ENCODE results near the gene KCNH2. TPM values are rescaled to one million over a fixed set of nuclear protein-coding genes. Genes with fewer than 3 reads are reported as not detected.

The KCNH2 gene
- total and polyA plus RNA-seq, 2 of the 13 experiments (the other 11 are each of a cell fraction or from before 2014, with no cell fraction given) = 0.09 to 0.11 TPM

DNA sequence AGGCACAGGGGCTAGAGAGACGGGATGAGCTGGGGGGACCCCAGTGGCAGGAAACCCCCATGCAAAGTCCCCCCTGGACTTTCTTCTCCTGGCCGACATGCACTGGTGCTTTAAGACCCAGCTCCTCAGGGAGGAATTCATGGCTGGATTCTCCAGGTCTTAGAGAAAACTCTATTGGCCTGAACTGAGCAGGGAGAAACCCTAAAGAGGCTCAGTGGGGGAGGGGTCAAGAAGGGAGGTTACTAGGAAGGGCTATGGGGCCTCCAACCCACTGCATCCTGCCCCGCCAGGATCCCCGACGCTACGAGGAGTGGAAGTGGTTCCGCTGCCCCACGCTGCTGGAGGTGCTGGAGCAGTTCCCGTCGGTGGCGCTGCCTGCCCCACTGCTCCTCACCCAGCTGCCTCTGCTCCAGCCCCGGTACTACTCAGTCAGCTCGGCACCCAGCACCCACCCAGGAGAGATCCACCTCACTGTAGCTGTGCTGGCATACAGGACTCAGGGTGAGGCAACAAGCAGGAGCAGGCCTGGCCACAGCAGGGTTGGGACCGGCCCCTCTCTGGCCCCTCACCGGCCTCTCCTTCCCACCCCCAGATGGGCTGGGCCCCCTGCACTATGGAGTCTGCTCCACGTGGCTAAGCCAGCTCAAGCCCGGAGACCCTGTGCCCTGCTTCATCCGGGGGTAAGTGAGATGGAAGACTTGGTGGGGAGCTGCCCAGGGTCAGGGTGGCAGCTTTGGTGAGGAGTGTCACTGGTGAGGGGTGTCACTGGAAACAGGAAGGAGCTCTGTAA, 32.4 kb upstream of the KCNH2 start (continued):
- no peak for TF ChIP-seq RBAK (CRISPR knock-in tag; IDR thresholded peaks at IDR 0.05)
- TF ChIP-seq SMAD9 (CRISPR knock-in tag; IDR thresholded peaks at IDR 0.05) = no peak
- TF ChIP-seq TCF12 (IDR thresholded peaks at IDR 0.05) = no peak
- TF ChIP-seq TCF12 (CRISPR knock-in tag; IDR thresholded peaks at IDR 0.05) = no peak
- TF ChIP-seq, protein P1, sequence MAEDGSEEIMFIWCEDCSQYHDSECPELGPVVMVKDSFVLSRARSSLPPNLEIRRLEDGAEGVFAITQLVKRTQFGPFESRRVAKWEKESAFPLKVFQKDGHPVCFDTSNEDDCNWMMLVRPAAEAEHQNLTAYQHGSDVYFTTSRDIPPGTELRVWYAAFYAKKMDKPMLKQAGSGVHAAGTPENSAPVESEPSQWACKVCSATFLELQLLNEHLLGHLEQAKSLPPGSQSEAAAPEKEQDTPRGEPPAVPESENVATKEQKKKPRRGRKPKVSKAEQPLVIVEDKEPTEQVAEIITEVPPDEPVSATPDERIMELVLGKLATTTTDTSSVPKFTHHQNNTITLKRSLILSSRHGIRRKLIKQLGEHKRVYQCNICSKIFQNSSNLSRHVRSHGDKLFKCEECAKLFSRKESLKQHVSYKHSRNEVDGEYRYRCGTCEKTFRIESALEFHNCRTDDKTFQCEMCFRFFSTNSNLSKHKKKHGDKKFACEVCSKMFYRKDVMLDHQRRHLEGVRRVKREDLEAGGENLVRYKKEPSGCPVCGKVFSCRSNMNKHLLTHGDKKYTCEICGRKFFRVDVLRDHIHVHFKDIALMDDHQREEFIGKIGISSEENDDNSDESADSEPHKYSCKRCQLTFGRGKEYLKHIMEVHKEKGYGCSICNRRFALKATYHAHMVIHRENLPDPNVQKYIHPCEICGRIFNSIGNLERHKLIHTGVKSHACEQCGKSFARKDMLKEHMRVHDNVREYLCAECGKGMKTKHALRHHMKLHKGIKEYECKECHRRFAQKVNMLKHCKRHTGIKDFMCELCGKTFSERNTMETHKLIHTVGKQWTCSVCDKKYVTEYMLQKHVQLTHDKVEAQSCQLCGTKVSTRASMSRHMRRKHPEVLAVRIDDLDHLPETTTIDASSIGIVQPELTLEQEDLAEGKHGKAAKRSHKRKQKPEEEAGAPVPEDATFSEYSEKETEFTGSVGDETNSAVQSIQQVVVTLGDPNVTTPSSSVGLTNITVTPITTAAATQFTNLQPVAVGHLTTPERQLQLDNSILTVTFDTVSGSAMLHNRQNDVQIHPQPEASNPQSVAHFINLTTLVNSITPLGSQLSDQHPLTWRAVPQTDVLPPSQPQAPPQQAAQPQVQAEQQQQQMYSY (CRISPR knock-in tag; IDR thresholded peaks at IDR 0.05) = peak; percentile 97
- TF ChIP-seq ZNF563 (CRISPR knock-in tag; IDR thresholded peaks at IDR 0.05) = 0 out of 2 replicates have a peak, but pooled peaks have one; percentile 32
- TF ChIP-seq SP4 (CRISPR knock-in tag; IDR thresholded peaks at IDR 0.05) = peak; percentile 41; the same call in 1 of the 2 replicates
- TF ChIP-seq ZBTB42 (CRISPR knock-in tag; IDR thresholded peaks at IDR 0.05) = no peak
- TF ChIP-seq PAX8 (CRISPR knock-in tag; IDR thresholded peaks at IDR 0.05; ENCODE audit: borderline replicate concordance) = no peak
- TF ChIP-seq NR1H2 (CRISPR knock-in tag; IDR thresholded peaks at IDR 0.05; ENCODE audit: borderline replicate concordance, low read depth) = 0 out of 2 replicates have a peak, but pooled peaks have one; percentile 45
- peak; percentile 41; the same call in 1 of the 2 replicates for TF ChIP-seq GABPB1 (CRISPR knock-in tag; IDR thresholded peaks at IDR 0.05)
- TF ChIP-seq ZFP37 (CRISPR knock-in tag; IDR thresholded peaks at IDR 0.05; ENCODE audit: borderline replicate concordance) = no peak
- no peak for TF ChIP-seq ZNF776 (CRISPR knock-in tag; IDR thresholded peaks at IDR 0.05)
- TF ChIP-seq TEAD2 (CRISPR knock-in tag; IDR thresholded peaks at IDR 0.05) = no peak
- peak; percentile 47 for TF ChIP-seq HOXA3 (CRISPR knock-in tag; IDR thresholded peaks at IDR 0.05)
- TF ChIP-seq, protein P2, sequence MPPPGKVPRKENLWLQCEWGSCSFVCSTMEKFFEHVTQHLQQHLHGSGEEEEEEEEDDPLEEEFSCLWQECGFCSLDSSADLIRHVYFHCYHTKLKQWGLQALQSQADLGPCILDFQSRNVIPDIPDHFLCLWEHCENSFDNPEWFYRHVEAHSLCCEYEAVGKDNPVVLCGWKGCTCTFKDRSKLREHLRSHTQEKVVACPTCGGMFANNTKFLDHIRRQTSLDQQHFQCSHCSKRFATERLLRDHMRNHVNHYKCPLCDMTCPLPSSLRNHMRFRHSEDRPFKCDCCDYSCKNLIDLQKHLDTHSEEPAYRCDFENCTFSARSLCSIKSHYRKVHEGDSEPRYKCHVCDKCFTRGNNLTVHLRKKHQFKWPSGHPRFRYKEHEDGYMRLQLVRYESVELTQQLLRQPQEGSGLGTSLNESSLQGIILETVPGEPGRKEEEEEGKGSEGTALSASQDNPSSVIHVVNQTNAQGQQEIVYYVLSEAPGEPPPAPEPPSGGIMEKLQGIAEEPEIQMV (CRISPR knock-in tag; IDR thresholded peaks at IDR 0.05; ENCODE audit: low read depth) = peak; percentile 19; the same call in 1 of the 2 replicates
- TF ChIP-seq REPIN1 (CRISPR knock-in tag; IDR thresholded peaks at IDR 0.05; ENCODE audit: borderline replicate concordance, low read depth) = peak; percentile 19; the same call in 1 of the 2 replicates
- 0 out of 2 replicates have a peak, but pooled peaks have one; percentile 14 for TF ChIP-seq ARNTL (CRISPR knock-in tag; IDR thresholded peaks at IDR 0.05)
- TF ChIP-seq ZSCAN31 (CRISPR knock-in tag; IDR thresholded peaks at IDR 0.05; ENCODE audit: low read depth) = peak; percentile 9; the same call in 1 of the 2 replicates
- TF ChIP-seq KDM5B (CRISPR knock-in tag; IDR thresholded peaks at IDR 0.05; ENCODE audit: borderline replicate concordance) = 0 out of 2 replicates have a peak, but pooled peaks have one; percentile 19
- TF ChIP-seq, protein P3, sequence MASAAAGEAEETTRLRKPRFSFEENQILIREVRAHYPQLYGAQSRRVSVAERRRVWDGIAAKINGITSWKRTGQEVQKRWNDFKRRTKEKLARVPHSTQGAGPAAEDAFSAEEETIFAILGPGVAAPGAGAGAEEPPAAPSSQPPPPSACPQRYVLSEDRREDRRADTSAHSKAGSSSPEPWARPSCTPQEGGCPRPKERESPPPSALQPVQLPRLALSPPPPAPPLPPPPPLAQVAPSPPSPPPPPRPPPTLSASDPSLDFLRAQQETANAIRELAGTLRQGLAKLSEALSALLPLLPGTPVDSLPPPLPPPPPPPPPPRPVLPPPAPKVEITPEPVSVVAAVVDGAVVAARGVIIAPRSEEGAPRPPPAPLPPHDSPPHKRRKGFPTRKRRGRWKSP (CRISPR knock-in tag; IDR thresholded peaks at IDR 0.05) = 0 out of 2 replicates have a peak, but pooled peaks have one; percentile 50

All from HepG2 (cell line).